ENCODE measurements around the gene RANBP1. TPM values are rescaled to one million over a fixed set of nuclear protein-coding genes. Genes with fewer than 3 reads are reported as not detected.

RANBP1 gene
- total and polyA plus RNA-seq, 2 of the 8 experiments (the other 6 are each of a cell fraction or from before 2014, with no cell fraction given) = 343 to 484 TPM

DNA sequence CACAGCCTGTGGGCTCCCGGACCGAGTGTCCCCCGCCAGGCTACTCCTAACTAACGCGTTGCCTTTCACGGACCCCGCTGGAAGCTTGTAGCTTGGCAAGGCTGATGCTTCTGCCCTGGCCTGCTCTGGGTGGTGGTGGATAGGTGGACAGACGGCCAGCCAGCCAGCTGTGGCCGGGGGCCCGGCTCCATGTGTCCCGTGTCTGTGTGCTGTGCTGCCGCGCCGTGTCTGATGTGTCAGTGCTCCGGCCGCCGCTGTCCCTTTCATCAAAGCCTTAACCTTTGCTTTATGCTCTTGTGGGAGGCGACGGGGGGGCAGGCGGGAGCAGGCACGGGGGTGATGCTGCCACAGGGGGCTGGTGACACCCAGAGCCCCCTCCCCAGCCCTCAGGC lies 29.9 kb downstream of the RANBP1 start (continued):
- TF ChIP-seq PHF8 (conservative IDR thresholded peaks at IDR 0.05; ENCODE audit: low read depth, low read length) = no peak
- no peak for TF ChIP-seq CREB1 (IDR thresholded peaks at IDR 0.05)
- no peak for TF ChIP-seq BACH1 (IDR thresholded peaks at IDR 0.05; ENCODE audit: low read length)
- no peak for TF ChIP-seq BRCA1 (IDR thresholded peaks at IDR 0.05; ENCODE audit: low read depth, low read length)

All from H1 (cell line).